ENCODE data around the gene TMEM245. TPM values are rescaled to one million over a fixed set of nuclear protein-coding genes. Genes with fewer than 3 reads are reported as not detected.

Gene TMEM245
- total and polyA plus RNA-seq, 10 of the 15 experiments (the other 5 are each of a cell fraction or from before 2014, with no cell fraction given), result 7.4 to 36.1 (median 19.0) TPM

- ChIA-PET SMC1A (ENCODE audit: uncharacterized antibody, unreplicated experiment) (no interaction called here), RAD21 (ENCODE audit: unreplicated experiment) (no interaction called here), CTCF (interaction anchor here (0.6 to 1.1 kb wide), 3 partner anchors 32 to 527 kb away, joined by 3 to 4 read pairs (median 3); no protein-coding TSS in a partner anchor), POLR2A (no interaction called here)
- FAIRE-seq (no peak), DNase-seq (ENCODE audit: low read depth, low spot score) (no peak), ATAC-seq (no peak)
- H3K36me3 ChIP-seq (ENCODE audit: control insufficient read depth in 2 of 2, insufficient read depth in 2 of 2, low read length in 1 of 2), result no peaks in the 10 kb centered on the region; a peak in 1 of 4 replicates
- intact Hi-C loops (cut with micrococcal nuclease; ENCODE audit: unreplicated experiment), result no loop called here
- H3K79me2 ChIP-seq (ENCODE audit: control insufficient read depth, insufficient read depth, low read length), result no peaks in the 10 kb centered on the region
- TF ChIP-seq ATF7 (IDR thresholded peaks at IDR 0.05; ENCODE audit: low read depth), result no peak
- no peak overlapping the region for H3K4me3 ChIP-seq
- no peak overlapping the region for H3K4me2 ChIP-seq (ENCODE audit: control insufficient read depth, insufficient read depth)
- no peak overlapping the region for H3K27ac ChIP-seq (ENCODE audit: control insufficient read depth, insufficient read depth)
- no peaks in the 10 kb centered on the region for H4K20me1 ChIP-seq (ENCODE audit: control insufficient read depth, insufficient read depth)
- BruUV-seq (replicated peaks), result no TSS peak
- H3K9ac ChIP-seq (ENCODE audit: control insufficient read depth, insufficient read depth, low read length), result no peak overlapping the region
- H3K4me1 ChIP-seq (ENCODE audit: control insufficient read depth, insufficient read depth, low read length), result peaks cover 5% of the 10 kb centered on the region
- no peaks in the 10 kb centered on the region for H3K9me3 ChIP-seq (replicated peaks; ENCODE audit: control insufficient read depth, insufficient read depth, low read length)
- WGBS (ENCODE audit: insufficient coverage, insufficient replicate concordance, low lambda C conversion rate, missing lambda C conversion rate), result 100% methylated on average over 1 of the region's 1 CpG
- in situ Hi-C loops (cut with MboI), result no loop called here
- no peak overlapping the region for H2AFZ ChIP-seq (ENCODE audit: control insufficient read depth, low read depth, low read length)
- H3K27me3 ChIP-seq (replicated peaks in 1 of 2; ENCODE audit: control insufficient read depth in 2 of 2, insufficient read depth in 2 of 2, low read length in 1 of 2), result no peaks in the 10 kb centered on the region
Observed at GRCh38 chr9:108997112-108997511, 122.6 kb downstream of the TMEM245 start.

DNA sequence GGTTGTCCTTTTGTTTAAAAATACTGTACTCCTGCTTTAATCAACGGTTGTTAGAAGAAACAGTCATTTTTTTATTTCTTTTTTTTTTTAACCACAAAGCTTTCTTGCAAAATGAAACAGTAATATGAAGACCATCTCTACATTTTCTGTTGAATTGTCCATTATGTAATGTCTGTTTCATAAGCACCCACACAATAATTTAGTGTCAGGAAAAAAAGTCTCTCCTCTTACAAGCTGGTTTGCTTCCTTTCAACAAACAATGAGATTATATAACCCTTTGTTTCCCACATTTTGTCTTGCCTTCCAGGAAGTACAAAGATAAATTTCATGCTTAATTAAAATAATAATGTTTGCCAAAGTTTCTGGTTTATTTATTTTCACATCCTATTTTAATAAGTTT, 123.1 kb downstream of the TMEM245 start:
- H3K4me3 ChIP-seq, result no peak overlapping the region
- no peaks in the 10 kb centered on the region for H3K9me3 ChIP-seq (replicated peaks; ENCODE audit: control insufficient read depth, insufficient read depth, low read length)
- intact Hi-C loops (cut with micrococcal nuclease; ENCODE audit: unreplicated experiment), result no loop called here
- H3K4me1 ChIP-seq (ENCODE audit: control insufficient read depth, insufficient read depth, low read length), result peaks cover 5% of the 10 kb centered on the region
- no peak overlapping the region for H3K27ac ChIP-seq (ENCODE audit: control insufficient read depth, insufficient read depth)
- WGBS (ENCODE audit: insufficient coverage, insufficient replicate concordance, low lambda C conversion rate, missing lambda C conversion rate), result 36% methylated on average over 1 of the region's 1 CpG
- H3K4me2 ChIP-seq (ENCODE audit: control insufficient read depth, insufficient read depth), result no peak overlapping the region
- in situ Hi-C loops (cut with MboI), result no loop called here
- ATAC-seq (no peak), DNase-seq (ENCODE audit: low read depth, low spot score) (no peak), FAIRE-seq (no peak)
- H3K27me3 ChIP-seq (replicated peaks in 1 of 2; ENCODE audit: control insufficient read depth in 2 of 2, insufficient read depth in 2 of 2, low read length in 1 of 2), result no peaks in the 10 kb centered on the region
- no peak overlapping the region for H3K9ac ChIP-seq (ENCODE audit: control insufficient read depth, insufficient read depth, low read length)
- H3K36me3 ChIP-seq (ENCODE audit: control insufficient read depth in 2 of 2, insufficient read depth in 2 of 2, low read length in 1 of 2), result no peaks in the 10 kb centered on the region; a peak in 1 of 4 replicates
- H4K20me1 ChIP-seq (ENCODE audit: control insufficient read depth, insufficient read depth), result no peaks in the 10 kb centered on the region
- TF ChIP-seq TCF3 (IDR thresholded peaks at IDR 0.05; ENCODE audit: borderline replicate concordance, insufficient read depth, low read depth, low read length) (no peak), PKNOX1 (IDR thresholded peaks at IDR 0.05) (no peak)
- no TSS peak for BruUV-seq (replicated peaks)
- ChIA-PET RAD21 (ENCODE audit: unreplicated experiment) (no interaction called here), CTCF (interaction anchor here (0.6 kb wide), 1 partner anchor 528 kb away, joined by 3 read pairs; no protein-coding TSS in a partner anchor), POLR2A (no interaction called here), SMC1A (ENCODE audit: uncharacterized antibody, unreplicated experiment) (no interaction called here)
- no peaks in the 10 kb centered on the region for H3K79me2 ChIP-seq (ENCODE audit: control insufficient read depth, insufficient read depth, low read length)
- H2AFZ ChIP-seq (ENCODE audit: control insufficient read depth, low read depth, low read length), result no peak overlapping the region
